ENCODE data around the gene VEPH1.

VEPH1 gene

DNA sequence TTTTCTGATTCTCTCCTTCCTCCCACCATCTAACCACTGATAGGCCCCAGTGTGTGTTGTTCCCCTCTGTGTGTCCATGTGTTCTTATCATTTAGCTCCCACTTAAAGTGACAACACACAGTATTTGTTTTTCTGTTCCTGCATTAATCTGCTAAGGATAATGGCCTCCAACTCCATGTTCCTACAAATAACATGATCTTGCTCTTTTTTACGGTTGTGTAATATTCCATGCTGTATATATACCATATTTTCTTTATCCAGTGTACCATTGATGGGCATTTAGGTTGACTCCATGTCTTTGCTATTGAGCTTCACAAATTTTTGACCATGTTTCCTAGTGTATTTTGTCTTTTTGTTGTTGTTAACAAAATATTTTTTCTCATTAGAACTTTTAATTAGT, 30.6 kb downstream of the VEPH1 start:
- DNase-seq: no peak

DNA sequence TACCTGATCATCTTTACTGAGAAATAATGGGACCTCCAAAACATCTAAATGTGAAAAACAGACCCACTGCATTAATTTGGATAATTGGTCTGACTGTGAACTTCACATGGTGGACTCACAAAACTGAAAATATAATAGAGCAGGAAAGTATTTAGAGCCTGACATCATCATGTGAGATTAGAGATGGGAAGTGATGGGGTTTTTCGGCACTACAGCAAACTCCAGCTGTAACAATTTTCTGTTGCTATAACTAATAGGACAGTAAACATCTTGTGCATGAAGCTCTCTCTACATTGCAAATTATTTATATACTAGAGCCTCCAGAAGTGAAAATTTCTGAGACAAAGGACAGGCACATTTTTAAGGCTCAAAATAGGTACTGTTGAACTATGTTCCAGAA, 32.2 kb downstream of the VEPH1 start:
- DNase-seq: no peak

DNA sequence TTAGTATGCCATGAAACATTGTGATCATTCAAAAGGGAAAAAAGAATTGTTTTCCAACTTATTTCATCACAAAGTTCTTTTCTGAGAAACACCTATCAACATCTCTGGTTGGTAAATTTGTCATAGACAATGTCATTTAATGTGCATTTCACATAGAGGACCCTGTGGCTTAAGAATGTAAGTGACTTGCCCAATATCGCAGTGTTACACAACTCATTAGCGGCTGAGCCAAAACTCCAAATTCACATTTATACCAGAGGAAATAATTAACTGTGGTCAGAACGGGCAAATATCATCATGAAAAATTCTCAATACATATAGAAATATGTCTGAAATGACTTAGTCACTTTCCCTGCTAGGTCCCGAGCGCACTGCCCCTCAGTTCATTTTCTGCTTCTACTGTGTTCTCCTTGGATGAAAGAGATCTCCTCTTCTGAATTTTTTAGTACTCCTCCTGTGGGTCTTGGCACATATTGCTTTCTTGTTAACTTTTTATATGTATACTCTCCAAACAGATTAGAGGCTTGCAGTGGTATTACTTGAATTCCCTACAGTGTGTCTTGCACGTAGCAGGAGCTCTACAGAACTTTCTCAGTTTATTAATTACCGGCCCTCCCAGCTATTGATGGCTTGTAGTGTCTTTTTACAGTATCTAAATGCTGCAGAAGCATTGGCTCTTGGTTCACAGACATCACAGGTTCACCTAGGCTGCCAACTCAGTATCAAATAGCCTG, 33.5 kb downstream of the VEPH1 start:
- no peak for DNase-seq

DNA sequence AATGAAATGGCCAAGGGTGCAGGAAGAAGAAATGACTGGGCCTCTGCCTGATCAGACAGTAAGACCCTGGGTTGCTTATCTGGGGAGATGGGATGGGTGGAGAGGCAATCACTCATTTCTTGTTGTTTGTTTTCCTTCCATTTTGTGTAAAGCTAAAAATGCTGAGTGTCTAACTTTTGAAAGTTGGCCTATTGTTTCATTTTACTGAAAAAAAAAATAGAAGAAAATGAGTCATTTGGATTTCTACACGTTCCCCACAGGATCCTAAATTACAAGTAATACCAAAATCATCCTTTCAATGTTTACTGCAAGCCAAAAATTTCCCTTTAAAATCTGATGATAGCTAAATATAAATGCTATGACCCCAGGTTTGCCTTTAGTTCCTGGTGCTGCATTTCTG, 36.0 kb downstream of the VEPH1 start:
- no peak for DNase-seq

DNA sequence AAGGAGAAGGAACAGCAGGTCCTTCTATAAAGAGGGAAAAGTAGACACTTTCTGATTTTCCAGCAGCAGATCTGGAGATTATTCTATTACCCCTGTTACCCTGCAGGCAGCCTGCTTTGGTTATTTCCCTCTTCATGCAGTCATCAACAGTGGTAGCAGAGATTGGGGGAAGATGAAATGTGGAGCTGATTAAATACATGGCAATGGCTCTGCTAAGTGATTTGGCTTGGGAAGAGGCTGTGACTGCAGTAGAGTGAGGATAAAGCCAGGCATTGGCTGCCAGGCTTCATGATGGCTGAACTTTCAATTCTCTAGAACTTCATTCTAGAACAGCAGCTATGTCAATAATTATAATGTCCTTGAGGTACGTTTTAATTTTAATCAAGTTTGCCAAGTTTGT, 37.5 kb downstream of the VEPH1 start:
- DNase-seq: no peak

DNA sequence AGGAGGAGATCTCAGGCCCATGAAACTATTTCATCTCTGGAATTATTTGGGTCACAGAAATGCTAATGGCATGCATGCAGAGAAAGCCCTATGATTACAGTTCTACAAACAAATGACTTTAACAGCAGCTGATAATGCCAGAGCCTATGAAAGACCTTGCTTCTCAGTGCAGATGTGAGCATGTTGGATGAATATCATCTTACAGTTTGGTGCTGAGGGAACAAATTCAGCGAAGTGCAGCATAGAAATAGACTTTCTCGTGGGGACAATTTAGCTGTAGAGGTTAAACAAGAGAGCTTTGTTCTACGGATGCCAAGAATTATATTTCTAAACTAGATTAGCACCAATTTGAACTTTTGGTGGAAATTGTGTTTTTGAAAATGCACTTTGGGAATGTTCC, 38.9 kb downstream of the VEPH1 start:
- no peak for DNase-seq

DNA sequence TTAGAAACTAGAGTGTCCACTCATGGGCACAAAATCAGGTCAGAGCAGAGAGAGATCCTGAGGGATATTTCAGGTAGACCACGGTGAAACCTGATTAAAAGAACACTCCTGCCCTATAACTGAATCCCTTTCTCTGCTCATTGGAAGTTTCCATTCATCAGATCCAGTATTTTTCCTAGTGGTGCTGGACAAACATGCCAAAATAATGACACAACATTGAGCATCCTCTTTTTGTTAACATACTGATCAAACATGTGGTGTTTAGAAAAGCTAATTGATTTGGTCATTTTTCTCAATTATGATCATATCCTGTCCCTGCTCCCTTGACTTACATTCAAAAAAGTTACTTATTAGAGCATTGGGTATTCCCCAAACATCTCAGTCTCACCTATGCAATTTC, 39.4 kb downstream of the VEPH1 start:
- DNase-seq: no peak

DNA sequence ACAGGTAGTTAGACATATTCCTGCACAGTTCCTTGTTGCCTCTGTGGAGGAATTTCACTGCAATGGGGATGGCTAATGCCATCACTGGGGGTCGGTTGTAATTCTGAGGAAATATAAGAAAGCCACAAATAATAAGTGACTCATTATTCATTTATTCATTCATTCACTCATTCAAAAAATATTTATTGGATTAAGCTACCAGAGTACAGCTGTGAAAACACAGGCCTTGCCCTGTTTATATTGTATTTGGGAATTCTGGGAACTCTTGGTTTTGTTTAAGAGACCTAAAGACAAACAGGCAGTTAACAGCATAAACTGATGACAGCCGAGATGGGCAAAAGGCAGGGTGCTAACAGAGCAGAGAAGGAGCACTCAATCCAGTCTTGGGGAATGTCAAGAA, 43.0 kb downstream of the VEPH1 start:
- no peak for DNase-seq

DNA sequence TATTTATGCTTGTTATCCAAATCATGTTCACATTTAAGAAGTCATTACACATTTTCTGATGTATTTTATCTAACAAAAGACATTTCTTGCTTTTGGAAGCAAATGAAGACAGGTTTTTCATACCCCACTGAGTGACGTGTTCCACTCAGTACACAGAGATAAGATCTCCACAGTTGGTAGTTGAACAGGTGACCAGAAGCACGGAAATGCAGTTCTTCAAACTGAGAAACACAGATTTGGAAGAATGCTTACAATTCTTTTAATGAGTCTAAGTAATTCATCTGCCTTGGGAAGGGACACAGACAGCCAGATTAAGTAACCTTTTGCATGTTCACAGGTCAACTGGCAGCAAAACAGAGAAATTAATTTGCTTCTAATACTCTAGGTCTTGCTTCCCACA, 43.5 kb downstream of the VEPH1 start:
- DNase-seq: no peak

DNA sequence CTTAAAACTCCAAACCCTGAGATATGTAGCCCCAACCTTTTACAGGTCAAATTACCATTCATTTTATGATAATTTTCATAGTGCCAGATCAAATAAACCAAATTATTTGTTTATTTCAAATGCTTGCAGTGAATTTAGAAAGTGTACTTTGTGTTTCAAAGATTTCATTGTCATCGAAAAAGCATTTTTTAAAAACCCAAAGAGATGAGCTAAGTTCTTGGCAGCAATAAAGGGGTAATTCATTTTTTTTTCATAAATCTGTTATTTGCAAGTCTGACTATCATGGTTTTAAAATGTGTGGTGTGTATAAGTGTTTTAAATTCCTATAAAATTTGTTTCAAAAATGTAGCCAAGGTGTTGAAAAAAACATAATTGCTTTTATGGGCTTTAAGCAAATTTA, 49.4 kb downstream of the VEPH1 start:
- DNase-seq: no peak

DNA sequence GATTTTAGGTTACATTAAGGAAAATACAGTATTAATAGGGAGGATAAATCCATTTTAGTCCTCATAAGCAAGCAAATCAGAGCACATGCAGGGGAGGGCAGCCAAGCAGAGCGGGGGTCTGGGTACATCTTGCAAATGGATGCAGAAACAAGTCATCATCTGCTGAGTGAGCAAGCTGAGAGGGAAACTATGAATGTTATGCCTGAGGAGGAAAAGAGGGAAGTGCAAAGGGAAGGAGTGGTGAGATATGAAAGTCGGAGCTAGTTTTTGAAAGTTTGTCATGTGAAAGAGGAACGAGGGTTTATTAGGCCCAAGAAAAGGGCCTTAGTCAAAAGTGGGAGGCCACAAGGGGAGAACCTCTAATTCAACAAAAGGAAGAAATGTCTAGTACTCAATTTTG, 51.1 kb downstream of the VEPH1 start:
- no peak for DNase-seq

DNA sequence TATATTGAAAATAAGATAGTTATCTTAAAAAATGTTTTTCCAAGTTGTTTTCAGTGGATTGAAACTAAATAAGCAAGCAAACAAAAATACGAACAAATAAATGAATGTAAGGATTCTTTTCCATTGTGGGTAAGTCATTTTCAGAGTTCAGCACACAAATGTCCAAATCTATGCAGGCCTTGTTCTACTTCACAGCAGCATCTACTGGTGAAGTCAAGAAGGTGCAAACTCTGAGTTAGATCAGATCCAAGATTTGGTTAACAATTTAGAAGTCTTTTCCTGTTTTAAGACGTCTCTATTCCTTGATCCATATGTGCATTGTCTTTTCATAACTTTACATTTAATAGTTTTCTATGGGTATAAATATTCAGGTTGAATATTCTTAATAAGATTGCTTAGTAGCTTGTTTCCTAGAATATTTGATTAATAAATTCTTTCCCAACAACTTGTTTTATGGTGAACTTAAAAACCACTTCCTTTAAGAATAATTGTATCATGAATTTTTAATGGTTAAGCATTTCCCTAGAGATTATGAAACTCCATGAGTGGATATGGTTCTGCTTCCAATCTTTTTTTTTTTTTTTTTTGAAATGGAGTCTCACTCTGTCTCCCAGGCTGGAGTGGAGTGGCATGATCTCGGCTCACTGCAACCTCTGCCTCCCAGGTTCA, 56.1 kb downstream of the VEPH1 start:
- peak; percentile 8 for DNase-seq

DNA sequence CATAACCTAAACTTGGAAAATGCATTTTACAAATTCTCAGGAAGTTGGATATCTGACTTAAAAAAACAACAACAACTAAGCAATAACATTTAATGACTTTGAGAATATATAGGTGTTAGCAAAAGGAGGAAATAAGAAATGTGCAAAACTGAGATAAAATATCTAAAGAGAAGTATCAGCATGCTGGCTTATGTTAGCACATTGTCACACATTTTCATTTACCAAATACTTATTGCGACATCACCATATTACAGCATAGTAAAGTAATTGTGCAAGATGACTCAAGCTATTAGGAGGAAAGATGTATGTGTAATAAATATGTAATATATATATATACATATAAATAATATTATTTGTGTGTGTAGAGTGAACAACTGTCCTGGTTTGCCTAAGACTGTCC, 57.4 kb downstream of the VEPH1 start:
- no peak for DNase-seq

DNA sequence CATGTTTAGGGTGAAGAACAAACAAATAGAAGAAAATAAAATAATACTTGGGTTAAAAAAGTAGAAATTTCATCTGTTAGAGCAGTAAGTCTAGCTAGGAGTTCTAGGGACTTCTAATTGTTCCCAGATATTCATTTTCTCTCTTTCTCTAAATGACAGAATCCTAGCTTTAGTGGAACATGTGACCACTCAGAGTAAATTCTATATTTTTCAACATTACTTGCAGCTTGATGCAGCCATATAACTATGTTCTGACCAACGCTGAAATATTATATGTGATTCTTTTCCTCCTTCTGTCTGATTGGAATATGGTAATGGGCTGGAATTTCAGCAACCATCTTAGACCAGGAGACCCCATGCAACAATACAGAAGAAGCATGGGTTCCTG, 58.4 kb downstream of the VEPH1 start:
- DNase-seq: no peak

DNA sequence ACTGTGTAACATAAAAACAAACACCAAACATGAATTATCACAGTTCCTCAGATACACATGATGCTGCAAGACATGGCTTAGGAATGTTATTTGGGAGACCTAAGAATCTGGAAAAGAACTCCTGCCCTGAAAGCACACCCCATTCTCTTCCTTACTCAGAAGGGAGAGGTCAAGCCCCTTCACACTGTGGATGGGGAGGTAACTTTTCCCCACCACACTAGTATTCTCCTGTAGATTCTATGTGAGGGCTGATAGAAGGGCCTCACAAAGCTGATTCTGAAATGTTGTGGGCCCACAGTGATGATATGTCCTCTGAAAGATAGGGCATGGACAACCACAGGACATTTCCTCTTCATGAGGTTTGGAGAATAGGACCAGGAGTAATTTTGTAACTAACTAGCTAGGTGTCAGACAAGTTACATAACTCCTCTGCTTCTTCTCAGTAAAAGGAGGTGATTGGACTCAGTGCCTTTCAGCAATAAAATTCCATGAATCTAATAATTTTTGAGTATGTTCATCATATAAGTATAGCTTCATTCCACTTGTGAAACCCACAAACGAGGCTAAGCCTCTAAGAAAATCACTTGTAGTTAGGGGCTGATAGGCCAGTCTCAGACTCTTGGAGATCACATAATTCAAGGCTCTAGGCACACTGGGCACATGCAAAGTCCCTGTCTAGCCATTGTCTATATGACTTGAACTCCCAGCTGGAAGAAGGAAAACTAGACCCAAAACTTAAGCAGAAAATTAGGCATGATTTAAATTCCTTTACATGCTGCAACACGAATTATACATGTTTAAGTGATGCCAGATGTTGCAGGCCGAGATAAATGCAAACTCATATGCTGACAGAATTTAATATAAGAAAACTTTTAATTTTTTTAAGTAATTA, 59.1 kb downstream of the VEPH1 start:
- no peak for DNase-seq

DNA sequence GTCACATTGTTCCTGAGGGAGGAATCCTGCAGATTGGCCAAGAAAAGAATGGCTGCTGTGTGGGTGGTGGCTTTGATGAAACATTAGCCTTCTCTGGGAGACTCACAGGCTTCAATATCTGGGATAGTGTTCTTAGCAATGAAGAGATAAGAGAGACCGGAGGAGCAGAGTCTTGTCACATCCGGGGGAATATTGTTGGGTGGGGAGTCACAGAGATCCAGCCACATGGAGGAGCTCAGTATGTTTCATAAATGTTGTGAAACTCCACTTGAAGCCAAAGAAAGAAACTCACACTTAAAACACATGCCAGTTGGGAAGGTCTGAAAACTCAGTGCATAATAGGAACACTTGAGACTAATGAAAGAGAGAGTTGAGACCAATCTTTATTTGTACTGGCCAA, 60.5 kb downstream of the VEPH1 start:
- no peak for DNase-seq

DNA sequence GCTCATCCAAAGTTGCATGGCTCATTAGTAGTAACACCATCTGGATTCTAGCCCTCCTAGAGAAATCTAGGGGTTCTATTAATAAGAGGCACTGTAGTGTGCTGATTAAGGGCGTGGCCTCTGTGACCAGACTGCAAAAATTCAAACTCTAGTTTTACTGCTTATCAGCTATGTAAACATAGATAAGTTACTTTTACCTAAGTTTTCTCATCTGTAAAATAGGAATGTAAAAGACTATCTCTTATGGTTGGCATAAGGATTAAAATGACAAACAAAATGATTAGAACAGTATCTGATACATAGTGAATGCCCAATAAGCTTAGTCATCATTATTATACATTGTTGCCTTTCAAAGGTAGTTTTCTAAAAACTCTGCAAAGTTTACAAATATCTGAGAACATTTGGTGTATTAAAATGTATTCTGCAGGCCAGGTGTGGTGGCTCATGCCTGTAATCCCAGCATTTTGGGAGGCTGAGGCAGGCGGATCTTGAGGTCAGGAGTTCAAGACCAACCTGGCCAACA, 62.1 kb downstream of the VEPH1 start:
- no peak for DNase-seq

DNA sequence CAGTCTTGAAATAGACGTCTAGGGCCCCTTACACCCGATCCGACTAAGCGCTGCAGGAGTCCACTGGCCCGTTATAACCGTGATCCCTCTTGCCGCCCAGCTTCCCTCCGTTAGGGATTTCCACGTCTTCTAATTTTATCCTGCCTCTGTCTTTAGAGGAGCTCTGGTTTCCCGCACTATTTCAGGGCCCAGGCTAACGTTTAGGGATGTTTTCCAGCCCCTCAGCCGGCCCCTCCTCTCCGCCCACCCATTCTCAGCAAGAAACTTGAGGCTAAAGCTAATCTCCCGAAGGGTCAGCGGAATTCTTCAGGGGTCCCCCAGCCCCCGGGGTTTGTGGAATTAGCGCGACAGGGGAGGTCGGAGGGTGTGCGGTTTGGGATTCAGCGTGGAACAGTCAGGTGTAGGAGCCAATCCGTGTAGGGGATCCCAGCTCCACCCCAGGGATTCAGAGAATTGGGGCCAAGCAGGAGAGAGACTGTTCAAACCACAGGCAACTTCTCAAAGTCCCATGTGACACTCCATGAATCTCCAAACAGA, 65.0 kb downstream of the VEPH1 start:
- DNase-seq: peak; percentile 41

DNA sequence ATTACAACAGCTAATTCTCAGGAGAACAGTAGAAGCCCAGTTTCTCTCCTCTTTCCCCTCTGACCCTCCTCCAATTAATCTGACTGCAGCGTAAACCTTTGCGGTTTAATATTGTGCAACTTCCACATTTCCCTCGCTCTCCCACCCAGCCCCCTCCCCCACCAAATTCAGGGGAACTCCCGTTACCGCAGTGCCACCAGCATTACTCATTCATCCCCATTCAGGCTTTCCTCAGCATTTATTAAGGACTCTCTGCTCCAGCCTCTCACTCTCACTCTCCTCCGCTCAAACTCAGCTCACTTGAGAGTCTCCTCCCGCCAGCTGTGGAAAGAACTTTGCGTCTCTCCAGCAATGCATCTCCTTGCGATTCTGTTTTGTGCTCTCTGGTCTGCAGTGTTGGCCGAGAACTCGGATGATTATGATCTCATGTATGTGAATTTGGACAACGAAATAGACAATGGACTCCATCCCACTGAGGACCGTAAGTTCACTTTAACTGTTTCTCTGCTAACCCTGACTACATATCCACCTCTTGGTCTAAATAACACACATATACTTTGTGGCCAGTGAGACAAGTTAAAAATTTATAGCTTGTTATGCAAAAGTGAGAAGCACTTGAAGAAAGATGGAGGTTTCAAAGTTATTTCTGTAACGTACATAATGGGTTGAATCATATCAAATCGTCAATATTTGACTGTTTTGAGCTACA, 66.5 kb downstream of the VEPH1 start, which contains the start of gene PTX3:
TSS of gene PTX3 (plus strand) at position 268 of the 709 bp plus-strand sequence. CDS start at position 352, 84 bp downstream.
- DNase-seq: no peak

DNA sequence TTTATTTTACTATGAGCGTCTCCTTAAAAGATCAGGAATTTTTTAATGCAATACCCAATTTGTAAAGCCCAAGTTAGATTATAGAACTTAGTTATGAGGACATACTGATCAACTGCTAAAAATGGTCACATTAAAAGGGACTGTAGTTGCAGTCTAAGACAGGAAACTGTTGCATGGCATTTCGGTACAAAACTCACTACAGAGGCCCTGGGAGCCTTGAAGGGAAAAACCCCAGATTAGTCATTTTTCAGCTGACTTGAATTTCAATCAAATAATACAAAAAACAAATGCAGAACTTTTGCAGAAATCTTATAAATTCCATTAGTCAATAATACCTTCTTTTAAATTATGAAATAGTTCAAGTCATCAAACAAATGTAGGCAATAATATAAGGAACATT, 73.5 kb downstream of the VEPH1 start:
- DNase-seq: no peak

DNA sequence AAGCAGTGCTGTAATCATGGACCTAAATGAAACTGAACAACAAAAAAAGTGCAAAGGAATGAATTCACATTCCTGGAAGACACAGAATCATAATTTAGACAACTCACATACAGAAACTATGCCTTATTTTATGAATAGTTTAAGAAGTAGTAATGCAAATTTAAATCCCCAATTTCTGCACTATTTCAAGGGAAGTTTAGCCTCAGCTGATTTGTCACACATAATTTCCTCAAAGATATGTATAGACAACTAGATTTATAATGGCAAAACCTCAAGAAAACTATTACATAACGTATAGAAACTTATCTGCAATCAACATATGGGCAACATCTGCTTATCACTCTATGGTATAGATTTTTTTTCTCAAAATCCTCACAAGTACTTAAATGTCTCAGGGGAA, 74.4 kb downstream of the VEPH1 start:
- no peak for DNase-seq

DNA sequence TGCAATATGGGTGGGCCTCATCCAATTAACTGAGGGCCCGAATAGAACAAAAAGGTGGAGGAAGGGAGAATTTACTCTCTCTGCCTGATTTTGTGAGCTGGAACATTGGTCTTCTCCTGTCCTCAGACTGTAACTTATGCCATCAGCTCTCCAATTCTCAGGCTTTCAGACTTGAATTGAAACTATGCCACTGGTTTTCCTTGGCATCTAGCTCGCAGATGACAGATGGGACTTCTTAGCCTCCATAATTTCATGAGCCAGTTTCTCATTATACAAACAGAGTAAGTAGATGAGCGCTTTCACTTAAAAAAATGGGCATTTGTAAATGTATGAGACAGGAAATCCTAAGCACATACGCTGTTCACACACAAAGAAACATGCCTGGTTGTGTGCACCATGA, 75.3 kb downstream of the VEPH1 start:
- DNase-seq: no peak

DNA sequence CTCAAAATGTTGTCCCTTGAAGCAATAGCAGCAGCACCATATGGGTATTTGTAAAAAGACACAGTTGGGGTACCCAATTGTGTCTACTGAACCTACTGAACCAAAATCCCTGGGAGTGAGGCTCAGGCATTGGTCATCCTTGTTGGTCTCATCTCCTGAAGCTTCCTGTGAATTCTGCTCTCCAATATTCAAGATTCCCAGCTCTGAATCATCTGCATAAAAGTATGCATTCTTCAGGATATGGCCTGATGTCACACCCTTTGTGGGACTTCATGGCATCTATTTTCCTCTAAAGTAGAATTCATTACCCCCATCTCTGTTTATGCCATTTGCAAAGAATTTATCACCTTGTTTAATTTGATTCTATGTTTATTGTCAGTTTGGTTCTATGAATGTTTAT, 79.9 kb downstream of the VEPH1 start:
- DNase-seq: no peak
